IPS-15b (cell line): ENCODE data around the gene FBXW4.

Experiments
- H3K27me3 ChIP-seq: one replicate; pipeline ENCODE4 v1.6.1; 2013; ENCODE audit warnings: low read length; ENCODE audit not compliant: control insufficient read depth, insufficient read depth
- H3K36me3 ChIP-seq: one replicate; pipeline ENCODE4 v1.6.1; 2013; ENCODE audit warnings: low read length; ENCODE audit not compliant: control insufficient read depth, insufficient read depth
- H3K4me1 ChIP-seq: one replicate; pipeline ENCODE4 v1.6.1; 2013; ENCODE audit warnings: mild to moderate bottlenecking, low read length; ENCODE audit not compliant: control insufficient read depth, insufficient read depth
- H3K4me3 ChIP-seq: one replicate; pipeline ENCODE4 v1.5.1; 2013; ENCODE audit warnings: low read depth, low read length
- H3K9ac ChIP-seq: one replicate; pipeline ENCODE4 v1.6.1; 2013; ENCODE audit warnings: low read depth, mild to moderate bottlenecking, low read length
- H3K9me3 ChIP-seq: one replicate; pipeline ENCODE4 v1.6.1; 2013; ENCODE audit warnings: mild to moderate bottlenecking, low read length; ENCODE audit not compliant: control insufficient read depth, insufficient read depth

FBXW4 gene

DNA sequence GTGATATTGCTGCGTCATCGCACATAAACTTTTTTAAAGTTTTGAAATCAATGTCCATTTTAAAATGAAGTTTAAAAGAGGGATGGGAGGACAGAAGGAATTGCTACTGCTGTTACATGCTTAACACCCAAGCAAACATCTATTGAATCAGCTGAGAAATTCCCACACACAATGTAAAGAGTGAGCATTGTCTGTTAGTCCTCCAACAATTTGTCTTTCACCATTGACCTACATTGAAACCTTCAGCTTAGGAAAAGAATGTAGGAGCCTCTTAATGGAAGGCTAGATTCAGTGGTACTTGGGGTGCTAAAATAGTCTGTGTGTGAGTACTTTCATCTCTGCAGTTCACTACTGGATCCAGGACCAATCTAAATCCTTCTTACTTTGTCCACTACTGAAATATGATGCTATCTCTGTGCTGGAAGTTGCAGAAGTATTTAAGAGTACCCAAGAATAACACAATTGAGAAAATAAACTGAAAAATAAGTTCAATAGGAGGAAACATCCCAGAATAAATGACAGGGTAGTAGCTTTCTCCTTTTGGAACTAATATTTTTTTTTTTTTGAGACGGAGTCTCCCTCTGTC lies 23.8 kb upstream of the FBXW4 start:
- no peaks in the 10 kb centered on the region for H3K9me3 ChIP-seq
- H3K27me3 ChIP-seq: no peaks in the 10 kb centered on the region
- H3K9ac ChIP-seq: no peak overlapping the region
- peaks cover 4% of the 10 kb centered on the region for H3K4me1 ChIP-seq
- no peak overlapping the region for H3K4me3 ChIP-seq
- no peaks in the 10 kb centered on the region for H3K36me3 ChIP-seq

DNA sequence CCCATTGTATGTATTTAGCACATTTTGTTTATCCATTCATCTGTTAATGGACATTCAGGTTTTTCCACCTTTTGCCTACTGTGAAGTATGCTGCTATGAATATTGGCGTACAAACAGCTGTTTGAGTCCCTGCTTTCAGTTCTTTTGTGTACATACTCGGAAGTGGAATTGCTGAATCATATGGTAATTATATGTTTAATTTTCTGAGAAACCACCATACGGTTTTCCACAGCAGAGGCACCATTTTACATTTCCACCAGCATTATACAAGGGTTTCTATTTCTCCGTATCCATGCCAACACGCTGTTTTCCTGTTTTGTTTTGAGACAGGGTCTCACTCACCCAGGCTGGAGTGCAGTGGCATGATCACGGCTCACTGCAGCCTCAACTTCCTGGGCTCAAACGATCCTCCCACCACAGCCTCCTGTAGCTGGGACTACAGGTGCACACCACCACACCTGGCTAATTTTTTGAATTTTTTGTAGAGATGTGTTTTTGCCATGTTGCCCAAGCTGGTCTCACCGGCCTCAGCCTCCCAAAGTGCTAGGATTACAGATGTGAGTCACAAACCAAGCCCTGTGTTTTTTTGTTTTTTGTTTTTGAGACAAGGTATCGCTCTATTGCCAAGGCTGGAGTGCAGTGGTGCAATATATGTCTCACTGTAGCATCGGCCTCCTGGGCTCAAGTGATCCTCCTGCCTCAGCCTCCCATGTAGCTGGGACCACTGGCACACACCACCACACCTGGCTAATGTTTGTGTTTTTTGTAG lies 22.1 kb upstream of the FBXW4 start:
- H3K4me1 ChIP-seq: no peaks in the 10 kb centered on the region
- no peak overlapping the region for H3K9ac ChIP-seq

DNA sequence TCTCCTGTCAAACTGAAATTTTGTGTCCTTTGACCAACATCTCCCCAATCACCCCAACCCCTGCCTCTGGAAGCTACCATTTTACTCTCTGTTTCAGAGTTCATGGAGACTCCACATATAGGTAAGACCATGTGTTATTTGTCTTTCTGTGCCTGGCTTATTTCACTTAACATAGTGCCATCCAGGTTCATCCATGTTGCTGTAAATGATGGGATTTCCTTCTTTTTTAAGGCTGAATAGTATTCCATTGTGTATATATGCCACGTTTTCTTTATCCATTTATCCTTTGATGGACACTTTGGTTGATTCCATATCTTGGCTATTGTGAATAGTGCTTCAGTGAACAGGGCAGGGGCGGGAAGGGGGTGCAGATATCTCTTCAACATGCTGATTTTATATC lies 18.0 kb upstream of the FBXW4 start:
- no peak overlapping the region for H3K9ac ChIP-seq
- H3K9me3 ChIP-seq: no peaks in the 10 kb centered on the region
- no peaks in the 10 kb centered on the region for H3K4me1 ChIP-seq
- H3K4me3 ChIP-seq: no peak overlapping the region
- no peaks in the 10 kb centered on the region for H3K36me3 ChIP-seq
- H3K27me3 ChIP-seq: no peaks in the 10 kb centered on the region

More for the DNA sequence above, 22.1 kb upstream of the FBXW4 start:
- Histone ChIP-seq H3K27me3 (no peaks in the 10 kb centered on the region), H3K36me3 (no peaks in the 10 kb centered on the region), H3K9me3 (no peaks in the 10 kb centered on the region), H3K4me3 (no peak overlapping the region)

DNA sequence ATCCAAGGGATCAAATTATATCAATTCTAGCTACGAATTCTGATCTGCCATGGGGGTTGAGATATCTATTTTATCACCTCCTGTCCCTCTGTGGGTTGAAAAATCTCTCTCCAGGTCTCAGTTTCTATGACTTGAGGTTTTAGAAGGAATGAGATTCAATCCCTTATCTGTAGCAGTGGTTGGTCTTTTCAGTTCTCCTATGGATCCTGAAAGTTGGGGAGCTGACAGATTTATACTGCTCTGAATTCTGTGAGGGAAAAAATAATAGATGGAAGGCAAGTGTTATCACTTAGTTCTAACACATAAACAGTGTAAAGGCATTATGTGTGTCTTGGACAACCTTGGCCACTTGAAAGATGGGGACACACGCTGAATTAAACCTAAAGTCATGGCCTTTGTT lies 15.8 kb upstream of the FBXW4 start:
- Histone ChIP-seq H3K4me3 (no peak overlapping the region), H3K36me3 (no peaks in the 10 kb centered on the region), H3K9ac (no peak overlapping the region), H3K9me3 (no peaks in the 10 kb centered on the region), H3K27me3 (no peaks in the 10 kb centered on the region), H3K4me1 (no peaks in the 10 kb centered on the region)

DNA sequence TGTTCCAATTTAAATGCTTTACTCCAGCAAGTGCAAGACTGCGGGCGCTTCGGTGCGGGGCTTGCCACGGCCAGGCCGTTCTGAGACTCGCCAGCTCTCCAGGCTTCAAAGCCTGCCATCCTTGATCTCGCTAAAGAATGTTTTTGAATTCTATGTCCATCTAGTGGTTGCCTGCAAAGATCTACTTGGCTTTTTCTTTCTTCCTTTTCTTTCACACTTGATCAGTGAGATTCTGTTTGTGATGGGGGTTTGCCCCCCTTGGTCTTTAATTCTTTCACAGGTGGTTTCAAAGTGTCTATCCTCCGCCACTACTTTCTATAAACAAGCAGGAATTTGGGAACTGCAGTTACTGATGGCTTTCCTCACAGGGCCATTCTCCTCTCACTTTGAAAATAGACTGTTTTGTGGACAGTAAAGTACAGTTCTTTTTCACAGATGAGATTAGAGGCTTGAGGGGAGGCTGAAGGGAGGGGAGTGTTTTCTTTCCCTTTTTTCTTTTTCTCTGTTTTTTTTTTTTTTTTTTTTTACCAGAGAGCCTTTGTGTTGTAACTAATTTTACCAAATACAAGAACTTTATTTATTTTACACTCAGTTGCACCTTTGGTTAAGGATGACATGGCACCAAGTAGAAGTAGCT lies 15.2 kb upstream of the FBXW4 start:
- H3K4me1 ChIP-seq: no peaks in the 10 kb centered on the region
- no peaks in the 10 kb centered on the region for H3K9me3 ChIP-seq
- no peaks in the 10 kb centered on the region for H3K27me3 ChIP-seq
- no peak overlapping the region for H3K9ac ChIP-seq
- no peak overlapping the region for H3K4me3 ChIP-seq
- no peaks in the 10 kb centered on the region for H3K36me3 ChIP-seq

- H3K4me1 ChIP-seq: peaks cover 1% of the 10 kb centered on the region
- no peaks in the 10 kb centered on the region for H3K36me3 ChIP-seq
- no peak overlapping the region for H3K9ac ChIP-seq
- H3K27me3 ChIP-seq: no peaks in the 10 kb centered on the region
- no peaks in the 10 kb centered on the region for H3K9me3 ChIP-seq
- H3K4me3 ChIP-seq: no peak overlapping the region
Measured at GRCh38 chr10:101709359-101710058, 14.5 kb upstream of the FBXW4 start.

DNA sequence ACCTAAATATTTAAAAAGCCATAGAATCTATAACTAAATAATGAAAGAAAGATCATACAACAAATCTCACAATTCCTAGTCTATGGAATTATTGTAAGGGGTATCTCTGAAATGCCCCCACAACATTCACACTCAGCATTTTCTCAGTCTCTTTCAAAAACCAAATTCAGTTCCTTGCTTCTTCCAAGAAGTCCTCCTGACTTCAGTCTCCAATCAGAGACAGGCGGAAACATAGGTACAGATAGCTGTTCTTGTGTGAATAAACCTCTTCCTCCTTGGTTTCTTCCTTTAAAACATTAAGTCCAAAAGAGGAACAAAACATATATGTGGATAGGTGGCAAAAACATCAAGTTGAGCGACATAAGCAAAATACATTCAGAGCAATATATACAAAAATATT lies 13.9 kb upstream of the FBXW4 start:
- Histone ChIP-seq H3K27me3 (no peaks in the 10 kb centered on the region), H3K4me3 (no peak overlapping the region), H3K4me1 (peaks cover 3% of the 10 kb centered on the region), H3K9ac (no peak overlapping the region), H3K36me3 (no peaks in the 10 kb centered on the region), H3K9me3 (no peaks in the 10 kb centered on the region)

DNA sequence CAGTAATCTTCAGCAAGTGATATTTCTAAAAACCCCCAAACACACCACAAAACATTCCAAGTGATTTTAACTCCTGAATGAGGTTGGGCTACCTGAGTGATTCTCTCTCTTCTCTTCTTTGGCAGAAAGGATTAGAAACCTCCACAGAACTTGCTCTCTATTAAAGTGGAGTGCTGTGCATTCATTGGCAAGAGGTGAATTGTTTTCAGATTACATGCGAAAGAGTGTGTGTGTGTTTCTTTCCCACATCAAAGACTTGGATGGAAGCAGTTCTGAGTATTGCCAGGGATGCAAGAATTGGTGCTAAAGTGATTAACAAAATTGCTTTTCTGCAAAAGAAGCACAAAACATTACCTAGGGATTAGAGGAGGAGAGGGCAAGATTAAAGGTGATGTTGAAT lies 13.1 kb upstream of the FBXW4 start:
- H3K4me1 ChIP-seq: peaks cover 3% of the 10 kb centered on the region
- no peak overlapping the region for H3K9ac ChIP-seq
- no peak overlapping the region for H3K4me3 ChIP-seq
- no peaks in the 10 kb centered on the region for H3K36me3 ChIP-seq
- no peaks in the 10 kb centered on the region for H3K27me3 ChIP-seq
- H3K9me3 ChIP-seq: no peaks in the 10 kb centered on the region

DNA sequence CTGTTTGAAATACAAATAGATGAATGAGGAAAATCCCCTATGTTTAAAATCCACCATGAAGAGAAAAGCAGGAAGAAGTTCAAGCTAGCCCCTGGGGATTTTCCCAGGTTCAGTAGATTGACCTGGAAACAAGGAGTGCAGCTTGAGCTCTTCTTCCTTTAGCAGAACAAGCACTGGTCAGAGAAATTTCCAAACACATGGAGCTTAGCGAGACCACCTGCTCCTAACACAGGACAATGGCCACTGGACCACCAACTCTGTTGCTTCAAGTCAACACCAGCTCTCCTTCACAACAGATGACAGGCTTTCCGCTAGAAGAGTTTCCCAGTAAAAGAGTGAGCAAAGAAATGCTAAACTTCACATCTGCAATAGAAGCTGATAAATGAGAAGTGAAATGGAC lies 9.4 kb upstream of the FBXW4 start:
- Histone ChIP-seq H3K4me3 (no peak overlapping the region), H3K4me1 (peaks cover 3% of the 10 kb centered on the region), H3K36me3 (no peaks in the 10 kb centered on the region), H3K9me3 (no peaks in the 10 kb centered on the region), H3K27me3 (no peaks in the 10 kb centered on the region), H3K9ac (no peak overlapping the region)

- Histone ChIP-seq H3K36me3 (no peaks in the 10 kb centered on the region), H3K4me1 (peaks cover 5% of the 10 kb centered on the region), H3K9ac (no peak overlapping the region), H3K4me3 (no peak overlapping the region), H3K9me3 (no peaks in the 10 kb centered on the region), H3K27me3 (peaks cover 3% of the 10 kb centered on the region)
Measured at GRCh38 chr10:101696632-101697031, 1.7 kb upstream of the FBXW4 start.

DNA sequence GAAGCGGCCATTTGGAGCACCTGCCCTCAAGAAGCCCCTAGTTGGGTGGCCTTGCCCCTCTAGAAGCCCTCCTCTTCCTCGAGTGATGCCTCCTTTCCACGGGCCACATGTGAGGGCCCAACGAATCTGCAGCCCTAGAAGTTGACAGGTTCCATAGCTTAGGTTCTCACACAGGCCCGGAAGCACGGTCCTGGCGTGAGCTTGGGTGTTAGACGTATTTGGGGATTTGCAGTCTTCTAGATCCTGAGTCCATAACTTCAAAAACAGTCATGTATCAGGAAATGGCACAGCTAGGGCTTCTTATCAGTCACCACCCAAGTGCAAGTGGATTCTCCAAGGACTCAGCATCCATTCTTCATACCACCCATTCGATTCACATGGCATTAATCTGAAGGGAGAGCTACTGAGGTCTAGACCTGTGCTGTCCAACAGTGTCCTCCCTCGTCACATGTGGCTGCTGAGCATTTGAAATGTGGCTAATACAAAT lies 477 bp upstream of the FBXW4 start:
- Histone ChIP-seq H3K27me3 (peaks cover 3% of the 10 kb centered on the region), H3K36me3 (no peaks in the 10 kb centered on the region), H3K4me3 (peak overlapping the region; percentile 82), H3K9me3 (no peaks in the 10 kb centered on the region), H3K9ac (no peak overlapping the region), H3K4me1 (peaks cover 5% of the 10 kb centered on the region)
